ENCODE measurements around the gene CENPE.
A peak's percentile ranks its signal among the peaks of the same experiment; 100 is the strongest.

DNA sequence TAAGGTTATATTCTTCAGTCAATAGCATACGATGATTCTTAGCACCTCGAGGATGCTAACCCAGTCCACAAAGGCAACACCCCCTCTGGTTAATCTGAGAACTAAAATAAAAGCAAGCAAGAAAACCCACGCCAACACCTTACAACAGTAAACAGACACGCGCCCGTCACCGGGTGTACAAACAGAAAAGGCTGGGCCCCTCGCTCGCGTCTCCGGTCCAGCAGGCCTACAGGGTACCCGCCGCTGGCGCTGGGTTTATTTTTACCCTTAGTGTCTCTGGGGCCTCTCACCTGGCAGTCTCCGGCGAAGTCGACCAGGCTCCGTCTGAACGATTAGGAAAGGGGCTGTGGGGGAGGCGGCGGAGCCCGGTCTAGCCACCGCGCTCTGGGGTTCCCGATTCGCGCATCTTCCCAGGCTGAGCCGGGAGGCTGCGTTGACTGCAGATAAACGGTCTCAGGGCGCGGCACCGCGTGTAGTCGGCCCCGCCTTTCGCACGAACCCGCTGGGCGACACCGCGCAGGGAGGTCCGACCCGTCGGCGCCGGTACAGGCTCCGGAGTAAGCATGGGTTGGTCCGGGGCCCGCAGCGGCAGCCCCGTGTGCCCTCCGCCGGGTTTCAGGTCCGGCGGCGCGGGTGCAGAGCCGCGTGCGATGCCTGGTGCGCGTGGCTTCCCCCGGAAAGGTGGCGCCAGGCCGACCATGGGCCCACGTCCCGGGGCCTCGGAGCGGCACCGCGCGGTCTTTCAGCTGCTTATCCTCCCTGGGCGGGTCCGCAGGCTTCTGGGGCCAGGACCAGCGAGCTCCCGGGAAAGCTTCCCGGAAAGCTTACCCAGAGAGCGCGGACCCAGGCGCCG lies 122.0 kb downstream of the CENPE start:
- TF ChIP-seq, protein P1, sequence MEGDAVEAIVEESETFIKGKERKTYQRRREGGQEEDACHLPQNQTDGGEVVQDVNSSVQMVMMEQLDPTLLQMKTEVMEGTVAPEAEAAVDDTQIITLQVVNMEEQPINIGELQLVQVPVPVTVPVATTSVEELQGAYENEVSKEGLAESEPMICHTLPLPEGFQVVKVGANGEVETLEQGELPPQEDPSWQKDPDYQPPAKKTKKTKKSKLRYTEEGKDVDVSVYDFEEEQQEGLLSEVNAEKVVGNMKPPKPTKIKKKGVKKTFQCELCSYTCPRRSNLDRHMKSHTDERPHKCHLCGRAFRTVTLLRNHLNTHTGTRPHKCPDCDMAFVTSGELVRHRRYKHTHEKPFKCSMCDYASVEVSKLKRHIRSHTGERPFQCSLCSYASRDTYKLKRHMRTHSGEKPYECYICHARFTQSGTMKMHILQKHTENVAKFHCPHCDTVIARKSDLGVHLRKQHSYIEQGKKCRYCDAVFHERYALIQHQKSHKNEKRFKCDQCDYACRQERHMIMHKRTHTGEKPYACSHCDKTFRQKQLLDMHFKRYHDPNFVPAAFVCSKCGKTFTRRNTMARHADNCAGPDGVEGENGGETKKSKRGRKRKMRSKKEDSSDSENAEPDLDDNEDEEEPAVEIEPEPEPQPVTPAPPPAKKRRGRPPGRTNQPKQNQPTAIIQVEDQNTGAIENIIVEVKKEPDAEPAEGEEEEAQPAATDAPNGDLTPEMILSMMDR (IDR thresholded peaks at IDR 0.05): peak in 2 of 7 experiments; percentile 4 to 9
- TF ChIP-seq POLR2A (IDR thresholded peaks at IDR 0.05): peak; percentile 15 to 43 (median 40)

All from body of pancreas (tissue), 4 donors.